Measurements from ENCODE around the gene TRIM13.
"Not testable (repeated sequence)": the region's sequence is repeated elsewhere in the genome, so short reads cannot be mapped to it uniquely, and the experiment has no call there.

Gene TRIM13

DNA sequence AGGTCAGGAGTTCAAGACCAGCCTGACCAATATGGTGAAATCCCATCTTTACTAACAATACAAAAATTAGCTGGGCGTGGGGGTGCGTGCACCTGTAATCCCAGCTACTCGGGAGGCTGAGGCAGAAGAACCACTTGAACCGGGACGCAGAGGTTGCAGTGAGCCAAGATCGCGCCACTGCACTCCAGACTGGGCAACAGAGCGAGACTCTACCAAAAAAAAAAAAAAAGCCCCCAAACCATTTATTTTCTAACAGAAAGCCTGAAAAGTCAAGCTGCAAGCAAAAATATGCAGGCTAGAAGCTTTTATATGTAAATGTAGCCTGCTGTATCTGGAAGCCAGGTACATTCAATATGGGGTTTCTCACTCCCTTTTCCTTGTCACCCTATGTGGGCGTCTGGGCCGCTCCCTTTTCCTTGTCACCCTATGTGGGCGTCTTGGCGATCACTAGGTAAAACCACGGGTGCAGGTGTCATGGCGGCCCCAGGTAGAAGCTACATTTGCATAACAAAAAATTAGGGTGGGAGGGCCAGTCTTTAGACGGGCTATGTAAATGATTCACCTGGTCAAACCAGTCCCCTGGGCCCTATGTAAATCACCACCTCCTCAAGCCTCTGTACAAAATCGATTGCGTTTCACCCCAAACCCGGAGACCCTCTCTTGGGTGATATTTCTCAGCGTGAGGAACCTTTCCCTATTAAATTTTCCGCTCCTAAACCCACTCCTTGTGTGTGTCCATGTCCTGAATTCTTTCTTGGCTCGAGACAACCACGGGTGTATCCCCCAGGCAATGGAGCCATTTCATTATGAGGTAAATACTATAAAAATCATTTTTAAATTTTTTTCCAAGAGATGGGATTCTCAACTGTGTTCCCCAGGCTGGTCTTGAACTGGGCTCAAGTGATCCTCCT, 2.1 kb downstream of the TRIM13 start:
- no peak for DNase-seq

GRCh38 chr13:50001287-50001686, 4.4 kb downstream of the TRIM13 start:
- no peak for DNase-seq

DNA sequence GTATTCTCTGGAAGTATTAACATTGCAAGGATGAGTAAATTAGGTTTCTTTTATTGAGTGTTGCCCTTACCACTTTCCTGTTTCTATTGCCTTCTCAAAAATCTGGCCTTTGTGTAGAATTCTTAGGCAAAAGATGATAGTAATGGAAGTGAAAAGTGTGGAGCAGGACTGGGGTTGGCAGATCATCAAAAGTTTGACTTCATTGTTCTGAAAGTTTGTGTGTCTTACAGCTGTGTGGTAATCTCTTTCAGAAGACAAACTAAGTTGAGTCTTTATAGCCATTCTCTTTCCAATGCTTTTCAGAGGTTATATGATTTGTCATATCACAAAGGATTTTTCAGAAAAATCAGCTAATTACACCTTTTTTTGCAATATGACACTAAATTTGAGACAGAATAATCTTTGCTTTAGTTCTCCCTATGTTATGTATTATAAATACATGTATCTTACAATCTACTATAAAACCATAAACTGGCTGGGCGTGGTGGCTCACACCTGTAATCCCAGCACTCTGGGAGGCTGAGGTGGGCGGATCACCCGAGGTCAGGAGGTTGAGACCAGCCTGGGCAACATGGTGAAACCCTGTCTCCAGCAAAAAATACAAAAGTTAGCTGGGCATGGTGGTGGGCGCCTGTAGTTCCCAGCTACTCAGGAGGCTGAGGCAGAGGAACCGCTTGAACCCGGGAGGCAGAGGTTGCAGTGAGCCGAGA, 9.7 kb downstream of the TRIM13 start:
- no peak for DNase-seq

GRCh38 chr13:50011461-50011860, 14.6 kb downstream of the TRIM13 start:
- peak; percentile 36 to 62 for DNase-seq

GRCh38 chr13:50012396-50013169, 15.7 kb downstream of the TRIM13 start:
- DNase-seq = no peak

GRCh38 chr13:50014386-50014785, 17.5 kb downstream of the TRIM13 start:
- no peak for DNase-seq

- no peak for DNase-seq
Observed at GRCh38 chr13:50015258-50015657, 18.4 kb downstream of the TRIM13 start, which contains the start of gene KCNRG. TSS of gene KCNRG (plus strand) at chr13:50015444. CDS start at chr13:50015494, 50 bp downstream.

DNA sequence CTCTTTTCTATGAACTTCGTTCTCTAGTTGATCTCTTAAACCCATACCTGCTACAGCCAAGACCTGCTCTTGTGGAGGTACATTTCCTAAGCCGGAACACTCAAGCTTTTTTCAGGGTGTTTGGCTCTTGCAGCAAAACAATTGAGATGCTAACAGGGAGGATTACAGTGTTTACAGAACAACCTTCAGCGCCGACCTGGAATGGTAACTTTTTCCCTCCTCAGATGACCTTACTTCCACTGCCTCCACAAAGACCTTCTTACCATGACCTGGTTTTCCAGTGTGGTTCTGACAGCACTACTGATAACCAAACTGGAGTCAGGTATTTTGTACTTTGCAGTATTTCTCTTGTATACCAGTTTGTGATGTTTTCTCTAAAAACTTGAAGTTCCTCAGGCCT, 18.9 kb downstream of the TRIM13 start:
- DNase-seq = no peak

DNA sequence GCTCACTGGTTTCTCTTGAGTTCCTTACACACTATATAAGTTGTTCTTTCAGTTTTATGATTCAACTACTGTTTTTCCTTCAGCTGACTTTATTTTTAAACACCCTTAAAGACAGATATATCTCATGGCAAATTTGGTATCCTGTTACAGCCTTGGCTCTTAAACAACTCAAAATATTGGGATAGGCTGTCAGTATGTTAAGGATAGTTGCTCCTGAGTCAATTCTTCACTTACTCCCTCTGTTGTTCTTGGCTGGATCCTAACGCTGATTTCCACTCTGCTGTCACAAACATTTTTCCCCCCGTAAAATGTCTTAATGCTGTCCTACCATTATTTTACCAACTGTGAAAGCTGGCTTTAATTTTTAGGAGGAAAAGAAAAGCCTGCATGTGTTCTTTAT, 19.6 kb downstream of the TRIM13 start:
- DNase-seq = no peak

DNA sequence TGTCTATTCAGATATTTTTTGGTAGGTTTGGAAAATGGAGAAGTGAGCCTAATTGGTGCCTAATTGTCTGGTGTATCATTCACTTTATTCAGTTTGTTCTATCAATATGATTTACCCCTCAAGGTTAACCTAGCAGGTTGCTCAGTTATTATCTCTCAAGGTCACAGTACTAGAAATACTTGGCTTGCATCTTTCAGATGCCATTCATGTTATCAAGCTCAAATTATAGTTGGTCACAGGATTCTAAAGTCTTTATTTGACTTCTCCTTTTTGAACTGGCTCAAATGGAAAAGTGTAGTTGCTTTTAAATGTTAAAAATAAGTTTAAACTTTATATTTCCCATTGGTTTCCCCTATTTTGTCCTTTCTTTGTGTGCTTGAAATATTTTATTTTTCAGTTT, 21.0 kb downstream of the TRIM13 start:
- DNase-seq = no peak

DNA sequence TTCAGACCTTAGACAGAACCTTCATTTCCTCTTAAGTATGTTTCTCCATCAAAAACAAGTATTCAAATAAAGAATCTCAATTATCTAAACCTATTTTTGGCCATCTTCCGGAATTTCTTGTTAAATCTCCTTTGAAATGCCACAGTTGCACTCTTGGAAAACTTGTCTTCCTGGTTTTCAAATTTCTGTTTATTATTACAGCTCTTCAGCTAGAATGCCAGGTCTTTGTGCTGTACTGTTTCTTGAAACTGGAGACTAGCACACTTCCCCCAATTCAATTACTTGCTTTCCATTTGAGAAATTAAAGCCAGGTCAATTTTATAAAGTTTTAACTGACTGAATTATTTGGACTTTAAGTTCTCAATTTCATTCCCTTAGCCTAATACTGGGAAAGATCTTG, 28.6 kb downstream of the TRIM13 start:
- no peak for DNase-seq

DNA sequence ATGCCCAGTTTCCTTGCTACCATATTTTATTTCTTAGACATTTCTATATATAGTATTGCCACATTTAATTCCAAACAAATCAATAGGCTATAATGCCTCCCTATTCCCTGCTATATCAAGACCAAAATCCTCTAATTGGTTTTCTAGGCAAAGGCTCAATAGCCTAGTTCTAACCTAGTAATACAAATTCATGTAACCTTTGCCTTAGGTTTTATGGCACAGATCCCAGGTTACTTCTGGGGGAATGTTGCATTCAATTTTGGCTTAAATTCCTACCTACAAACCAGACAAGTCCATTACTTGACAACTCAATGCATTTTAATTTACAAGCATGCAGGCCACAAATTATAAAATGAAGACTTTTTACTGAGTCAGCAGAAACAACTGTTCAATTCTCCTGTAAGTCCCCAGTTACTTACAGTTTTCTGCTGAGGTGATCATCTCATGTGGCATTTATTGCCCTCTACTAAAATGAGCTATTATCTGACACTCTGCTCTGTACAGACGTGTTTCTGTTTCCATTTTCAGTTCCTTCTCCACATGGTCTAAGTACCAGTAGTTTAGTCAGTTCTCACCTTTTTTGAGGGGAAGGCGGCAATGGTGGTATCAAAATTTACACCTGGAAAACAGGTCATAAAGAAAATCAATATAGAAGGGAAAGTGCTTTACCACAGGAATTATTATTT, 30.1 kb downstream of the TRIM13 start:
- DNase-seq = no peak

- DNase-seq = no peak
Observed at GRCh38 chr13:50030315-50030714, 33.5 kb downstream of the TRIM13 start.

GRCh38 chr13:50033725-50034124, 36.9 kb downstream of the TRIM13 start:
- no peak for DNase-seq

DNA sequence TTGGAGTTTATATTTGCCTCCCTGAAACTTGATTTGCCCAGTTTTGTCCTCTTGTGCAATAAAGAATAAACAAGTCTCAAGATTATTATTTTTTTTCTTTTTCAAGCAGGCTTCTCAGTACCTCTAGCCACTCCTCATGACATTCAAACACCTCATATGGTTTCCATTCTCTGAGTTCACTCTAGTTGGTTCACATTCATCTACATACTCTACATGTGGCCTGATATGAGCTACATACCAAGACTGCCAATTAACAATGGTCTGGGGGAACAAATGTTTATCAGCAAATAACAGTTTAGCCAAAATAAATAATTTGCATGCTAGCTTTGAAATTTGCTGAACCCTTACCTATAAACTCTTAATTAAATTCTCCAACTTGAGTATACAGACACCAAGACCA, 40.9 kb downstream of the TRIM13 start:
- no peak for DNase-seq

DNA sequence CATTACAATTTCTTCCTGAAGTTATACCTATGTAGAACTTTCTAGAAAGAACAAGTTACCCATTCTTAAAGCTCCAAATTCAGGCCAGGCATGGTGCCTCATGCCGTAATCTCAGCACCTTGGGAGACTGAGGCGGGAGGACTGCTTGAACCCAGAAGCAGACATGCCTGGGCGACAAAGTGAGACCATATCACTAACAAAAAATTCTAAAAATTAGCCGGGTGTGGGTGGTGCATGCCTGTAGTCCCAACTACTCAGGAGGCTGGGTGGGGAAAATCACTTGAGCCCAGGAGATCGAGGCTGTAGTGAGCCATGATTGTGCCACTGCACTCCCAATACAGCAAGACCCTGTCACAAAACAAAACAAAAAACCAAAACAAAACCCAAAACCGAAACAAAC, 41.4 kb downstream of the TRIM13 start:
- no peak for DNase-seq

DNA sequence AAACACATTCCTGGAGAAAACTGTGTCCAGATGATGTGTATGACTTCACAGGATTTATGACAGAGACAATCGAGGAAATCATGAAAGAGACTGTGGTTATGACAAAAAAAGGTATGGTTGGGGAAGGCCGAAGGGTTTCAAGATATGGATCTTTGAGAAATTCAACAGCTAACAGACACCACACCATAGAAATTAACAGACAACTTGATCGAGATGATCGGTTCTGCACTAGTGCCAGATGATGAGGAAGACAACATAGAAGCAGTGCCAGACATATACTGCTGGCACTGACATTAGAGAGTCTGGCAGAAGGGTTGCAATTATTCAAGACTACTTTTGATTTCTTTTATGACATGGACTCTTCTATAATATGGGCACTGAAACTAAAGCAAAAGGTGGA, 55.6 kb downstream of the TRIM13 start:
- DNase-seq = no peak

DNA sequence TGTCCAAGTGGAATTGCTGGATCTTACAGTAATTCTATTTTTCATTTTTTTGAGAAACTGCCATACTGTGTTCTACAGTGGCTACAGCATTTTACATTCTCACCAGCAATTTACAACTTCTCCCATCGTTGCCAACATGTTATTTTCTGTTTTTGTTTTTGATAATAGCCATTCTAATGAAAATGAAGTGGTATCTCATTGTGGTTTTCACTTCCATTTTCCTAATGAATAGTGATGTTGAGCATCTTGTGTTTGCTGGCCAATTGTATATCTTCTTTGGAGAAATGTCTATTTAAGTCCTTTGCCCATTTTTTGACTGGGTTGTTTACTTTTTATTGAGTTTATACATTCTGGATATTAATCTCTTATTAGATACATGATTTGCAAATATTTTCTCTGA, 57.0 kb downstream of the TRIM13 start:
- DNase-seq = no peak

DNA sequence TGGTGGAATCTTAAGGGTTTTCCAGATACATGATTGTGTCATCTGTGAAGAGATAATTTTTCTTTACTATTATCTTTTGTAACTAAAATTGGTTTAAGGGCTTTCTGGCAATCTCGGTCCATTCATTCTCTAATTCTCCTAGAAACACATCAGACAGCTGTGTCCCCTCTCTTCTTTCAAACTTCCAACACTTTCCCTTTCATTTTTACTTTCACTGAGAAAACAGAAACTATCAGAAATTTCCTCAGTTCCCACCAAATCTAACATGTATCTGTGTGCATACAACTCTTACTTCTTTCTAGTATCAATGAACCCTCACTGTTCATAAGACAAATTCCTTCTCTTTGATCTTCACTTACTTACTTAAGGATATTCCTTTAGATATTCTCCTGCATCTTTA, 58.6 kb downstream of the TRIM13 start:
- DNase-seq = no peak

DNA sequence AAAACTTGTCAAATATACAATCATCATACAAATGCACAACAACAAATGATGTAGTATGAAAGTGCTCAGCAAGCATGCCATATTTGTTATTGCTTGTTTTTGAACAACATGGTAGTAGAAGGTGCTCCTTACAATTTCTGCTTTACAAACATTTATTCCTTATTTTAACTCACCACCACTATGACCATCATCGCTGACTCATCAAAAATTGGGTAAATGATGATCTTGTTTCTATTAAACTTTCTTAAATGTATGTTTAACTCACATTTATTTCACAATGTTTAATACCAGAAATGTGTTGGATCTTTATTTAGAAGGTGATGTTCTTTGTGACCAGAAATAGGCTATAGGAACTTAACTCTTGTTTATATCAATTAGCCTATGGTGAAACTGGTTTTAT, 63.9 kb downstream of the TRIM13 start:
- DNase-seq = no peak

DNA sequence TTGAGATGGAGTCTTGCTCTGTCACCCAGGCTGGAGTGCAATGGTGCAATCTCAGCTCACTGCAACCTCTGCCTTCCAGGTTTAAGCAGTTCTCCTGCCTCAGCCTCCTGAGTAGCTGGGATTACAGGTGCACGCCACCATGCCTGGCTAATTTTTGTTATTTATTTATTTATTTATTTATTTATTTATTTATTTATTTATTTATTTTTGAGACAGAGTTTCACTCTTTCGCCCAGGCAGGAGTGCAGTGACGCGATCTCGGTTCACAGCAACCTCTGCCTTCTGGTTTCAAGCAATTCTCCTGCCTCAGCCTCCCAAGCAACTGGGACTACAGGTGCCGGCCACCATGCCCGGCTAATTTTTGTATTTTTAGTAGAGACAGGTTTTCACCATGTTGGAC, 65.5 kb downstream of the TRIM13 start:
- not testable (repeated sequence) for DNase-seq

DNA sequence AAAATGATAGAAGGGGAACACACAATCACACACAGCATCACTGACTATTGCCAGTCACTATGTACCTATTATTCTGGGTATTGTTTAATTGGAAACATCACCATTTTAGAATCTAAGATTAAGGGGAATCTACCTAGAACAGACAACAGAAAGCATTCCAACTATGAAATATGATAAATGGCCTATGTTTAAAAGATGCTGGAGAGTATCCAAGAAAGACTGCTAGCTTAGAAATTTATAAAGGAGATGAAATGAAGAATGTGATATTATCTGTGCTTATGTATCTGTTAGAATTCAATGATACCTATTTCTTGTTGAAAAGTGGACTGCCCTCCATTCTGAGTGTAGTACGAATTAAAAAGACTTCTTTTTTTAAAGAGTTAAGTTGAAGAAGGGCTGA, 68.9 kb downstream of the TRIM13 start:
- DNase-seq = no peak
